ENCODE data around the gene ADAMTS17.

DNA sequence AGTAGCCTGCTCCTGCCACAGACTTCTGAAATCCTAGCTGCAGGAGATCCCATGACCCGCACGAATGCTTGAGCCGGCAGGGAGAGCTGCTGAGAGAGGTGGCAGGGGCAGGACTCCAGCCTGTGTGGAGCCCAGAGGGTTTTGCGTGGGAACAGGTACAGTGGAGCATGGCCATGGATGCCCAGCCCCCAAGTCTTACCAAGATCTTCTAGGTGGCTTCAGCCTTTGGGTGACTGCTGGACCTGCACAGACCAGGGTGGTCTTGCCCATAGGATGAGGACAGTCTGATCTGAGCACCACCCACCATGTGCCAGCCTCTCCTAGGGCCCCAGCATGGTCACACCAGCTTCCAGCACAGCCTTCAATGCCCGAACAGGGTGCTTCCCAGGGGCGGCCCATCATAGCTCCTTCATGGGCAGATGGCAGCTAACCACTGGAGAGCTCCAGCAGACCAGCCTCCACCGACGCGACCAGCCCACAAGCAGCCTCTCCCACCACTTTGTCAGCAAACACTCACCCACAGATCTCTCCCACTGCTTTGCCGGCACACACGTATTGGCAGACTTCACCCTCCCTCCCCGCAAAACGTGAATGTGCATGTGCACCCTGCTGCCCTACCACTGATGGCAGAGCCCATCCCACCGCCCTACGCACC lies 56.0 kb downstream of the ADAMTS17 start:
- TF ChIP-seq, protein P1, sequence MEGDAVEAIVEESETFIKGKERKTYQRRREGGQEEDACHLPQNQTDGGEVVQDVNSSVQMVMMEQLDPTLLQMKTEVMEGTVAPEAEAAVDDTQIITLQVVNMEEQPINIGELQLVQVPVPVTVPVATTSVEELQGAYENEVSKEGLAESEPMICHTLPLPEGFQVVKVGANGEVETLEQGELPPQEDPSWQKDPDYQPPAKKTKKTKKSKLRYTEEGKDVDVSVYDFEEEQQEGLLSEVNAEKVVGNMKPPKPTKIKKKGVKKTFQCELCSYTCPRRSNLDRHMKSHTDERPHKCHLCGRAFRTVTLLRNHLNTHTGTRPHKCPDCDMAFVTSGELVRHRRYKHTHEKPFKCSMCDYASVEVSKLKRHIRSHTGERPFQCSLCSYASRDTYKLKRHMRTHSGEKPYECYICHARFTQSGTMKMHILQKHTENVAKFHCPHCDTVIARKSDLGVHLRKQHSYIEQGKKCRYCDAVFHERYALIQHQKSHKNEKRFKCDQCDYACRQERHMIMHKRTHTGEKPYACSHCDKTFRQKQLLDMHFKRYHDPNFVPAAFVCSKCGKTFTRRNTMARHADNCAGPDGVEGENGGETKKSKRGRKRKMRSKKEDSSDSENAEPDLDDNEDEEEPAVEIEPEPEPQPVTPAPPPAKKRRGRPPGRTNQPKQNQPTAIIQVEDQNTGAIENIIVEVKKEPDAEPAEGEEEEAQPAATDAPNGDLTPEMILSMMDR (IDR thresholded peaks at IDR 0.05), result no peak
- no peak for TF ChIP-seq POLR2AphosphoS5 (IDR thresholded peaks at IDR 0.05; ENCODE audit: low read depth, low read length)
- TF ChIP-seq, protein P2, sequence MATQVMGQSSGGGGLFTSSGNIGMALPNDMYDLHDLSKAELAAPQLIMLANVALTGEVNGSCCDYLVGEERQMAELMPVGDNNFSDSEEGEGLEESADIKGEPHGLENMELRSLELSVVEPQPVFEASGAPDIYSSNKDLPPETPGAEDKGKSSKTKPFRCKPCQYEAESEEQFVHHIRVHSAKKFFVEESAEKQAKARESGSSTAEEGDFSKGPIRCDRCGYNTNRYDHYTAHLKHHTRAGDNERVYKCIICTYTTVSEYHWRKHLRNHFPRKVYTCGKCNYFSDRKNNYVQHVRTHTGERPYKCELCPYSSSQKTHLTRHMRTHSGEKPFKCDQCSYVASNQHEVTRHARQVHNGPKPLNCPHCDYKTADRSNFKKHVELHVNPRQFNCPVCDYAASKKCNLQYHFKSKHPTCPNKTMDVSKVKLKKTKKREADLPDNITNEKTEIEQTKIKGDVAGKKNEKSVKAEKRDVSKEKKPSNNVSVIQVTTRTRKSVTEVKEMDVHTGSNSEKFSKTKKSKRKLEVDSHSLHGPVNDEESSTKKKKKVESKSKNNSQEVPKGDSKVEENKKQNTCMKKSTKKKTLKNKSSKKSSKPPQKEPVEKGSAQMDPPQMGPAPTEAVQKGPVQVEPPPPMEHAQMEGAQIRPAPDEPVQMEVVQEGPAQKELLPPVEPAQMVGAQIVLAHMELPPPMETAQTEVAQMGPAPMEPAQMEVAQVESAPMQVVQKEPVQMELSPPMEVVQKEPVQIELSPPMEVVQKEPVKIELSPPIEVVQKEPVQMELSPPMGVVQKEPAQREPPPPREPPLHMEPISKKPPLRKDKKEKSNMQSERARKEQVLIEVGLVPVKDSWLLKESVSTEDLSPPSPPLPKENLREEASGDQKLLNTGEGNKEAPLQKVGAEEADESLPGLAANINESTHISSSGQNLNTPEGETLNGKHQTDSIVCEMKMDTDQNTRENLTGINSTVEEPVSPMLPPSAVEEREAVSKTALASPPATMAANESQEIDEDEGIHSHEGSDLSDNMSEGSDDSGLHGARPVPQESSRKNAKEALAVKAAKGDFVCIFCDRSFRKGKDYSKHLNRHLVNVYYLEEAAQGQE (IDR thresholded peaks at IDR 0.05; ENCODE audit: insufficient read depth in 1 of 2, low read depth in 2 of 2, low read length in 1 of 2), result no peak
- no peak for TF ChIP-seq SIN3A (IDR thresholded peaks at IDR 0.05; ENCODE audit: borderline replicate concordance, insufficient read depth, low read depth, low read length)
